NCI-H345 treated with DMSO at 0.1 percent for 48 hours (cell line): Measurements from ENCODE around the gene RFPL3.
"Not testable (repeated sequence)": the region's sequence is repeated elsewhere in the genome, so short reads cannot be mapped to it uniquely, and the experiment has no call there.

ENCODE experiments used
- DNase-seq: peaks from one replicate; lab custom pipeline; 2025; ENCODE audit not compliant: unreplicated experiment; lab: John Stamatoyannopoulos, UW

The RFPL3 gene

GRCh38 chr22:32329202-32329645 is 28.4 kb upstream of the RFPL3 start:
- DNase-seq, result no peak

GRCh38 chr22:32331236-32331917 is 26.3 kb upstream of the RFPL3 start:
- no peak for DNase-seq

- DNase-seq, result no peak
Observed at GRCh38 chr22:32331918-32332725, 25.5 kb upstream of the RFPL3 start.

- no peak for DNase-seq
Observed at GRCh38 chr22:32333141-32333768, 24.4 kb upstream of the RFPL3 start.

- DNase-seq, result no peak
Observed at GRCh38 chr22:32333769-32334659, 23.7 kb upstream of the RFPL3 start.

GRCh38 chr22:32334660-32335365 is 22.9 kb upstream of the RFPL3 start:
- DNase-seq, result no peak

GRCh38 chr22:32335471-32335870 is 22.2 kb upstream of the RFPL3 start:
- DNase-seq, result no peak

- no peak for DNase-seq
Observed at GRCh38 chr22:32336121-32336603, 21.5 kb upstream of the RFPL3 start.

- DNase-seq, result no peak
Observed at GRCh38 chr22:32336771-32337424, 20.8 kb upstream of the RFPL3 start.

GRCh38 chr22:32337425-32337824 is 20.2 kb upstream of the RFPL3 start:
- DNase-seq, result not testable (repeated sequence)

- no peak for DNase-seq
Observed at GRCh38 chr22:32338757-32339156, 18.9 kb upstream of the RFPL3 start.

- DNase-seq, result no peak
Observed at GRCh38 chr22:32339190-32340012, 18.3 kb upstream of the RFPL3 start.

GRCh38 chr22:32340411-32340810 is 17.3 kb upstream of the RFPL3 start:
- no peak for DNase-seq

GRCh38 chr22:32341122-32341740 is 16.4 kb upstream of the RFPL3 start:
- DNase-seq, result no peak

- no peak for DNase-seq
Observed at GRCh38 chr22:32342977-32343376, 14.7 kb upstream of the RFPL3 start.

GRCh38 chr22:32343941-32344340 is 13.7 kb upstream of the RFPL3 start:
- DNase-seq, result no peak

GRCh38 chr22:32348031-32348611 is 9.5 kb upstream of the RFPL3 start:
- DNase-seq, result no peak

- DNase-seq, result not testable (repeated sequence)
Observed at GRCh38 chr22:32351875-32352274, 5.8 kb upstream of the RFPL3 start.
